Measurements from ENCODE around the gene EIF2D. TPM values are rescaled to one million over a fixed set of nuclear protein-coding genes. Genes with fewer than 3 reads are reported as not detected.

EIF2D gene, protein sequence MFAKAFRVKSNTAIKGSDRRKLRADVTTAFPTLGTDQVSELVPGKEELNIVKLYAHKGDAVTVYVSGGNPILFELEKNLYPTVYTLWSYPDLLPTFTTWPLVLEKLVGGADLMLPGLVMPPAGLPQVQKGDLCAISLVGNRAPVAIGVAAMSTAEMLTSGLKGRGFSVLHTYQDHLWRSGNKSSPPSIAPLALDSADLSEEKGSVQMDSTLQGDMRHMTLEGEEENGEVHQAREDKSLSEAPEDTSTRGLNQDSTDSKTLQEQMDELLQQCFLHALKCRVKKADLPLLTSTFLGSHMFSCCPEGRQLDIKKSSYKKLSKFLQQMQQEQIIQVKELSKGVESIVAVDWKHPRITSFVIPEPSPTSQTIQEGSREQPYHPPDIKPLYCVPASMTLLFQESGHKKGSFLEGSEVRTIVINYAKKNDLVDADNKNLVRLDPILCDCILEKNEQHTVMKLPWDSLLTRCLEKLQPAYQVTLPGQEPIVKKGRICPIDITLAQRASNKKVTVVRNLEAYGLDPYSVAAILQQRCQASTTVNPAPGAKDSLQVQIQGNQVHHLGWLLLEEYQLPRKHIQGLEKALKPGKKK
- 10 to 100 TPM; 20.9 to 57.3 (median 39.5) TPM for total RNA-seq

DNA sequence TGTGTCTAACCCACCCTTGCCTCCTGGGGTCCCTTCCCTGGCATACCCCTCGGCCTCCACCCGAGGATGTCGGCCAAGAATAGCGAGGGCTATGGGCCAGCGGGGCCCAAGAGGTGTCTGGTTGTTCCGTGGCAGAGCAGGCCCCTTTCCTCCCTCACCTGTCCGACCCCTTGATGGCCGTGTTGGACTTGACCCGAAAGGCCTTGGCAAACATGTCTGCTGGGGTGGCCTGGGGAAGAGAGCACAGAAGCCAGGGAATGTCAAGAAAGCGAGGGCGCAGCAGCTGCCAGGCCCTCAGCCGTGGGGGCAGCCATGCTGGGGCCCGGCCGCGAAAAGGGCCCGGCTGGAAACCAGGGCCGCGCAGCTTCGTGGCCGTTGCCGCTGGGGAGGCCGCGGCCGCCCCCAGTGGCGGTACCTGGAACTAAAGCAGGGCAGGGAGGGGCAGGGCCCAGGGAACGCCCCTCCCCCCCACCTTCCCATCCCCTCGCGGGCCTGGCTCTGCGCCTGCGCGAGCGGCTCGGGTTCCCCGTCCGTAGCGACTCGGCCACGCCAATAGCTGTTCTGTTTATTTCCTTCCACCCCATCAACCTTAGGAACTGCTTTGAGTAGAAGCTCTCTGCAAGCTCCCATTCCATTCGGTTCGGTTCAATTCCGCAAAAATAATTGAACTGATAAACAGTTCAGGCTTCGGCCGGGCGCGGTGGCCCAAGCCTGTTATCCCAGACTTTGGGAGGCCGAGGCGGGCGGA is at the start of gene EIF2D:
Gene EIF2D (minus strand): TSS at position 337 of the 748 bp plus-strand sequence. CDS start 123 bp downstream, at position 214.
- in situ Hi-C loops (cut with MboI; ENCODE audit: low pct_ligation_motif_present in 1 of 4, low pct_unique_long_range_greater_than_20kb in 1 of 4, low sequenced_read_pairs in 3 of 4) = no loop called here

DNA sequence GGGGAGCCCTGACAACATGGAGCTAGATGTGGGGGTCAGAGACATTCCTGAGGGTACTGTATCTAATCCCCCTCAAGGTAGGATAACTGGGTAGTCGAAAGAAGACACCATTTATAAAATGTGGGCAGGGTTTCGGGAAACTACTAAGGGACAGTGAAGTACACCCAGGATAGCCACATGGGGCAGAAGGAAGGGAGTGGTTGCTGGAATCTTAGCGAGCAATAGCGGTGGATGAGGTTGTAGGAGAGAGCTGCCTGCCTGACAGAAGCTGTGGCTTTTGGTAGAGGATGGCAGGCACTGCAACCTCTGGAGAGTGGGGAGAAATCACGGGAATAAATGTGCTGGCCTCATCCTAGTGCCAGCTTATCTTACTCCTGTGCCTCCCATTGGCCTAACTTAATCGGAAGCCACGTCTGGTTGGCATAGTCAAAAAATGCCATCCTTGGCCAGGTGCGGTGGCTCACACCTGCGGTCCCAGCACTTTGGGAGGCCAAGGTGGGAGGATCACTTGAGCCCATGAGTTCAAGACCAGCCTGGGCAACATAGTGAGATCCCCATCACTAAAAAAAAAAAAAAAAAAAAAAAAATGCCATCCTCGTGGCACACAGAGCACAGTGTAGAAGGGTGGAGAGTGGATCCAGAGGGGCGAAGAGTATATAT is 49.0 kb upstream of the EIF2D start:
- Histone ChIP-seq H3K36me3 (no peaks in the 10 kb centered on the region), H3K9me3 (no peaks in the 10 kb centered on the region), H3K27me3 (peaks cover 3% of the 10 kb centered on the region), H3K4me3 (no peak overlapping the region), H3K27ac (no peak overlapping the region), H3K4me1 (peaks cover 9 to 36% (median 25%) of the 10 kb centered on the region in 4 donors)
- 86 to 90% methylated on average over 6 to 11 of the region's 11 CpGs for WGBS, 2 donors (ENCODE audit: low coverage in 1 of 2)
- TF ChIP-seq POLR2AphosphoS5 (IDR thresholded peaks at IDR 0.05) (no peak), EP300 (IDR thresholded peaks at IDR 0.05; ENCODE audit: low read depth) (no peak), POLR2A (IDR thresholded peaks at IDR 0.05) (no peak)
- TF ChIP-seq, protein P1, sequence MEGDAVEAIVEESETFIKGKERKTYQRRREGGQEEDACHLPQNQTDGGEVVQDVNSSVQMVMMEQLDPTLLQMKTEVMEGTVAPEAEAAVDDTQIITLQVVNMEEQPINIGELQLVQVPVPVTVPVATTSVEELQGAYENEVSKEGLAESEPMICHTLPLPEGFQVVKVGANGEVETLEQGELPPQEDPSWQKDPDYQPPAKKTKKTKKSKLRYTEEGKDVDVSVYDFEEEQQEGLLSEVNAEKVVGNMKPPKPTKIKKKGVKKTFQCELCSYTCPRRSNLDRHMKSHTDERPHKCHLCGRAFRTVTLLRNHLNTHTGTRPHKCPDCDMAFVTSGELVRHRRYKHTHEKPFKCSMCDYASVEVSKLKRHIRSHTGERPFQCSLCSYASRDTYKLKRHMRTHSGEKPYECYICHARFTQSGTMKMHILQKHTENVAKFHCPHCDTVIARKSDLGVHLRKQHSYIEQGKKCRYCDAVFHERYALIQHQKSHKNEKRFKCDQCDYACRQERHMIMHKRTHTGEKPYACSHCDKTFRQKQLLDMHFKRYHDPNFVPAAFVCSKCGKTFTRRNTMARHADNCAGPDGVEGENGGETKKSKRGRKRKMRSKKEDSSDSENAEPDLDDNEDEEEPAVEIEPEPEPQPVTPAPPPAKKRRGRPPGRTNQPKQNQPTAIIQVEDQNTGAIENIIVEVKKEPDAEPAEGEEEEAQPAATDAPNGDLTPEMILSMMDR (IDR thresholded peaks at IDR 0.05) = no peak
- intact Hi-C loops (cut with DNase I; ENCODE audit: low total_unique reads) = no loop called here
- DNase-seq = no peak
- in situ Hi-C loops (cut with MboI; ENCODE audit: low pct_ligation_motif_present in 1 of 4, low pct_unique_long_range_greater_than_20kb in 1 of 4, low sequenced_read_pairs in 3 of 4) = no loop called here

More for the DNA sequence above, at the start of gene EIF2D:
- intact Hi-C loops (cut with DNase I; ENCODE audit: low total_unique reads) = no loop called here
- WGBS, 2 donors (ENCODE audit: low coverage in 1 of 2) = 0 to 7% methylated on average over 1 to 47 of the region's 48 CpGs
- Histone ChIP-seq H3K36me3 (peaks cover 0 to 20% (median 2%) of the 10 kb centered on the region in 4 donors), H3K27me3 (no peaks in the 10 kb centered on the region), H3K27ac (peak within 1 kb of the TSS; percentile 84 to 91 (median 86)), H3K4me1 (peaks cover 7 to 12% (median 9%) of the 10 kb centered on the region in 4 donors), H3K9me3 (no peaks in the 10 kb centered on the region), H3K4me3 (peak within 1 kb of the TSS; percentile 46 to 87 (median 68))
- peak; percentile 96 for DNase-seq
- TF ChIP-seq POLR2AphosphoS5 (IDR thresholded peaks at IDR 0.05) (peak; percentile 43 to 76 (median 76)), EP300 (IDR thresholded peaks at IDR 0.05; ENCODE audit: low read depth) (no peak), POLR2A (IDR thresholded peaks at IDR 0.05) (peak; percentile 82)
- TF ChIP-seq, protein P1 (IDR thresholded peaks at IDR 0.05) = peak; percentile 96 to 99 (median 99)

DNA sequence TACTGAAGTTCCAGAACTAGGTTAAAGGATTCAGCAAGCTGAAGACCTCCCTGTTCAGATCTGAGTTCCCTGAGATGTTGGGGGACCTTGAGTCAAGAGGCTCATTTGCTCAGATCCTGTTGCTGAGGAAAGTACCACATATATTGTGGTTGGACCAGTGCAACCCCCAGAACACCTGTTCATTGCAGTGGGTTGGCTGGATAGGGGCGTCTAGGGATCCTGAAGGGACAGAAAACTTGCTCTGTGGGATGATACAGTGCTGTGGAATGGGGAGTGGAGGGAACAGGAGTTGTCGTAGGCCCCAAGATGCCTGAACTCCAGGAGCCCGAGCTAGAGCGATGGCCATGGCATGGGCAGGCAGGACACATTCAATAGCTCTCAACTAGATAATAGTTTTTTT is 47.9 kb upstream of the EIF2D start:
- WGBS, 2 donors (ENCODE audit: low coverage in 1 of 2) = 87 to 91% methylated on average over 3 to 4 of the region's 4 CpGs
- in situ Hi-C loops (cut with MboI; ENCODE audit: low pct_ligation_motif_present in 1 of 4, low pct_unique_long_range_greater_than_20kb in 1 of 4, low sequenced_read_pairs in 3 of 4) = no loop called here
- H3K4me3 ChIP-seq = no peak overlapping the region
- DNase-seq = no peak
- TF ChIP-seq POLR2A (IDR thresholded peaks at IDR 0.05) = no peak
- no peak for TF ChIP-seq EP300 (IDR thresholded peaks at IDR 0.05; ENCODE audit: low read depth)
- TF ChIP-seq POLR2AphosphoS5 (IDR thresholded peaks at IDR 0.05) = no peak
- TF ChIP-seq, protein P1 (IDR thresholded peaks at IDR 0.05) = no peak
- no peaks in the 10 kb centered on the region for H3K36me3 ChIP-seq
- peak overlapping the region in 3 of 4 donors; percentile 48 to 60 (median 56) for H3K27ac ChIP-seq
- intact Hi-C loops (cut with DNase I; ENCODE audit: low total_unique reads) = no loop called here
- H3K9me3 ChIP-seq = no peaks in the 10 kb centered on the region
- H3K27me3 ChIP-seq = peaks cover 3% of the 10 kb centered on the region
- H3K4me1 ChIP-seq = peaks cover 9 to 36% (median 25%) of the 10 kb centered on the region in 4 donors

Data from transverse colon (tissue), 4 donors.